ENCODE measurements around the gene MED22. TPM values are rescaled to one million over a fixed set of nuclear protein-coding genes. Genes with fewer than 3 reads are reported as not detected.

Gene MED22
- total RNA-seq, 2 donors from 2014 or later: 50.0 to 51.2 TPM

DNA sequence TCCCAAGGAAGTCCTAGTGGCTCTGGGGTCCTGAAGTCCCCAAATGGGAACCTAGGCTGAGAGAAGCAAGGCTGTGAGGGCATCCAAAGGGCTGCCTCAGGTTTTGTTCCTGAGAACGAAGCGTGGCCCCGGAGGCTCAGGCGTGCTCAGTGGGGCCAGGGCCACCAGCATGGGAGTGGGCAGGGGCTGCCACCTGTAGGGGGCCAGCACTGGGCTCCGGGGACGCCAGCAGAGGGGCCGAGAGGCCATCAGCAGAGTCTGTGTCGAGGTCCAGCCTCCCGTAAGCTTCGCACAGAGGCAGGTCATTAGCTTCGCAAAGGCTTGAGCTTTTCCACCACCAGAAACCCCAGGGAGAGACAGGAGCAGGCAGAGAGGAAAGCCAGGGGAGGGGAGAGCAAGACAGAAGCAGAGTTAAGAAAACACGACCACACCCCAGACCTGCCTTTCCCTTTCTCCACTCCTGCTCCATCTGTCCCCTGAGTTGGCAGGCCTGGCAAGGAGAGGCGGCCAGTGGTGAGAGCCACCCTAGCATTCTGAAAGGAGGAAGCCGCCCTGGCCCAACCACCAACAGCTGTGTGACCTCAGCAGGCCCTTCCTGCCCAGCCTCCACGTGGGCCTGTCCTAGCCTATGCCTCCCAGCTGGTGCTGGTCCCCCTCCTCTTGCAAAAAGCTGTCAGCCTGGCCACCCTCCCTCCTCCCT lies 6.4 kb downstream of the MED22 start:
- DNase-seq (ENCODE audit: low spot score) (no peak), ATAC-seq (ENCODE audit: insufficient number of reproducible peaks, low FRiP score, low read depth) (no peak)
- H3K9me3 ChIP-seq: no peaks in the 10 kb centered on the region
- no peak overlapping the region for H3K4me3 ChIP-seq
- H3K36me3 ChIP-seq: peaks cover 60% of the 10 kb centered on the region
- peaks cover 9 to 11% of the 10 kb centered on the region in 2 donors for H3K4me1 ChIP-seq (ENCODE audit: control insufficient read depth in 1 of 2, low read depth in 2 of 2)
- H3K27me3 ChIP-seq (replicated peaks; ENCODE audit: insufficient read depth): no peaks in the 10 kb centered on the region
- H3K27ac ChIP-seq: no peak overlapping the region
- TF ChIP-seq, protein P1, sequence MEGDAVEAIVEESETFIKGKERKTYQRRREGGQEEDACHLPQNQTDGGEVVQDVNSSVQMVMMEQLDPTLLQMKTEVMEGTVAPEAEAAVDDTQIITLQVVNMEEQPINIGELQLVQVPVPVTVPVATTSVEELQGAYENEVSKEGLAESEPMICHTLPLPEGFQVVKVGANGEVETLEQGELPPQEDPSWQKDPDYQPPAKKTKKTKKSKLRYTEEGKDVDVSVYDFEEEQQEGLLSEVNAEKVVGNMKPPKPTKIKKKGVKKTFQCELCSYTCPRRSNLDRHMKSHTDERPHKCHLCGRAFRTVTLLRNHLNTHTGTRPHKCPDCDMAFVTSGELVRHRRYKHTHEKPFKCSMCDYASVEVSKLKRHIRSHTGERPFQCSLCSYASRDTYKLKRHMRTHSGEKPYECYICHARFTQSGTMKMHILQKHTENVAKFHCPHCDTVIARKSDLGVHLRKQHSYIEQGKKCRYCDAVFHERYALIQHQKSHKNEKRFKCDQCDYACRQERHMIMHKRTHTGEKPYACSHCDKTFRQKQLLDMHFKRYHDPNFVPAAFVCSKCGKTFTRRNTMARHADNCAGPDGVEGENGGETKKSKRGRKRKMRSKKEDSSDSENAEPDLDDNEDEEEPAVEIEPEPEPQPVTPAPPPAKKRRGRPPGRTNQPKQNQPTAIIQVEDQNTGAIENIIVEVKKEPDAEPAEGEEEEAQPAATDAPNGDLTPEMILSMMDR (IDR thresholded peaks at IDR 0.05): no peak

DNA sequence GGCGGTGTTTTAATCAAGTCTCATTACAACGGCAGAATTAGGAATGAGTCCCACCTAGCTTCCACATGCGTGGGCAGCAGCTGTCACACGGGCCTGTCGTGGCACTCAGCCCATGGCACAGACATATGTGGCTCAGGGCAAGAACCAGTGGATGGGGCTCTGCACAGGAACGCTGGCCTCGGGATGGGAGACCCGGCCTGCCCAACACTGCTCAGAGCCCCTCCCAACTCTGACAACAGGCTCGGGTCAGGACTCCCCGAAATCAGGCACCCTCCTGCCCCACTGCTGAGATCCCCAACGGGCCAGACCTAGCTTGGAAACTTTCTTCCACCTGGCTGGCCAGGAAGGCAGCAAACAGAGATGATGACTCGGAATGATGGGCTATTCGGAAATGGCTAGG lies 7.0 kb downstream of the MED22 start:
- no peak overlapping the region for H3K4me3 ChIP-seq
- peaks cover 5 to 8% of the 10 kb centered on the region in 2 donors for H3K4me1 ChIP-seq (ENCODE audit: control insufficient read depth in 1 of 2, low read depth in 2 of 2)
- no peaks in the 10 kb centered on the region for H3K9me3 ChIP-seq
- no peak for DNase-seq (ENCODE audit: low spot score)
- H3K27ac ChIP-seq: no peak overlapping the region
- H3K36me3 ChIP-seq: peaks cover 60% of the 10 kb centered on the region
- no peaks in the 10 kb centered on the region for H3K27me3 ChIP-seq (replicated peaks; ENCODE audit: insufficient read depth)
- TF ChIP-seq, protein P1 (IDR thresholded peaks at IDR 0.05): no peak
- no peak for ATAC-seq (ENCODE audit: insufficient number of reproducible peaks, low FRiP score, low read depth)

DNA sequence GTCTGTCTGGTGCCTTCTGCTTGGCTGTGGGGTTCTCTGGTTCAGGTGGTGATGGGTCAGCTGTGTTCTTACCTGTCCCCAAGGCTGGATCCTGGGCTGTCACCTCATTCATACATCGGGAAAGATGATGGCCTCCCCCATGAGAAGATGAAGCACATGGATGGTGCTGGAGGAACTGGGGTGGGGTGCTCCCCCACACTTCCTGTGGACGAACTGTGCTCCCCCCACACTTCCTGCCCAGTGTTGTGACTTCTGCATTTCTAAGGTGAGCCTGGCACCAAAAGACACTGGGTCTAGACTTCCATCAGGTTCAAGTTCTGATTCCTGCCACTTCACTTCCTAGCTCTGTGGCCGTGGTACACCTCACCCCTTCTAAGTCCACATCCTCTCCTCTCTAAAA lies 7.7 kb downstream of the MED22 start:
- Histone ChIP-seq H3K27me3 (replicated peaks; ENCODE audit: insufficient read depth) (no peaks in the 10 kb centered on the region), H3K27ac (no peak overlapping the region), H3K4me1 (ENCODE audit: control insufficient read depth in 1 of 2, low read depth in 2 of 2) (peaks cover 7 to 10% of the 10 kb centered on the region in 2 donors), H3K9me3 (no peaks in the 10 kb centered on the region), H3K36me3 (peaks cover 56% of the 10 kb centered on the region), H3K4me3 (no peak overlapping the region)
- ATAC-seq (ENCODE audit: insufficient number of reproducible peaks, low FRiP score, low read depth) (no peak), DNase-seq (ENCODE audit: low spot score) (no peak)
- TF ChIP-seq, protein P1 (IDR thresholded peaks at IDR 0.05): no peak

DNA sequence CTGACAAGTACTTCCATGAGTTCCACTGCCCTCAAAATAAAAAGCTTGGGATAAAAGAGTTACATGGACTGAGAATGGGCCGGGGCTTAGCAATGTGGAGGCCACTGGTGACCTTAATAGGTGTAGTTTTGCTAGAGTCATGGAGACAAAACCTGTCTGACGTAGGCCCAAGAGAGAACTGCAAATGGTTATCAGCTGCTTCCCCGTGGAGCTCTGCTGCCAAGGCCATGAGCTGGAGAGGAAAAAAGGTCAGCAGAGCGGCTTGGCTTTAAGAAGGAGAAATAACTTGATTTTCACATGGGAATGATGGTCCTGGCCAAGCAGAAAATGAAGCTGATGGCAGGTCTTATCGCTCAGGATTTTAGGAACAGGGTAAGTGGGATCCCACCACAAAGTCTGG lies 8.3 kb downstream of the MED22 start:
- no peak overlapping the region for H3K27ac ChIP-seq
- peaks cover 50% of the 10 kb centered on the region for H3K36me3 ChIP-seq
- ATAC-seq (ENCODE audit: insufficient number of reproducible peaks, low FRiP score, low read depth): no peak

More for the DNA sequence above, 8.3 kb downstream of the MED22 start:
- TF ChIP-seq, protein P1 (IDR thresholded peaks at IDR 0.05): no peak
- Histone ChIP-seq H3K4me3 (no peak overlapping the region), H3K4me1 (ENCODE audit: control insufficient read depth in 1 of 2, low read depth in 2 of 2) (peaks cover 13 to 16% of the 10 kb centered on the region in 2 donors), H3K9me3 (no peaks in the 10 kb centered on the region), H3K27me3 (replicated peaks; ENCODE audit: insufficient read depth) (no peaks in the 10 kb centered on the region)
- no peak for DNase-seq (ENCODE audit: low spot score)
